GM21825 (cell line): ENCODE results near the gene TAPT1.
"Not testable (repeated sequence)": the region's sequence is repeated elsewhere in the genome, so short reads cannot be mapped to it uniquely, and the experiment has no call there.

Experiments
- ATAC-seq: cut with Tn5 transposase; IDR thresholded peaks from one replicate; pipeline ENCODE4 v1.9.1; 2021; ENCODE audit warnings: mild to moderate bottlenecking, moderate library complexity; ENCODE audit not compliant: unreplicated experiment

Gene TAPT1, protein sequence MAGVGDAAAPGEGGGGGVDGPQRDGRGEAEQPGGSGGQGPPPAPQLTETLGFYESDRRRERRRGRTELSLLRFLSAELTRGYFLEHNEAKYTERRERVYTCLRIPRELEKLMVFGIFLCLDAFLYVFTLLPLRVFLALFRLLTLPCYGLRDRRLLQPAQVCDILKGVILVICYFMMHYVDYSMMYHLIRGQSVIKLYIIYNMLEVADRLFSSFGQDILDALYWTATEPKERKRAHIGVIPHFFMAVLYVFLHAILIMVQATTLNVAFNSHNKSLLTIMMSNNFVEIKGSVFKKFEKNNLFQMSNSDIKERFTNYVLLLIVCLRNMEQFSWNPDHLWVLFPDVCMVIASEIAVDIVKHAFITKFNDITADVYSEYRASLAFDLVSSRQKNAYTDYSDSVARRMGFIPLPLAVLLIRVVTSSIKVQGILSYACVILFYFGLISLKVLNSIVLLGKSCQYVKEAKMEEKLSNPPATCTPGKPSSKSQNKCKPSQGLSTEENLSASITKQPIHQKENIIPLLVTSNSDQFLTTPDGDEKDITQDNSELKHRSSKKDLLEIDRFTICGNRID

DNA sequence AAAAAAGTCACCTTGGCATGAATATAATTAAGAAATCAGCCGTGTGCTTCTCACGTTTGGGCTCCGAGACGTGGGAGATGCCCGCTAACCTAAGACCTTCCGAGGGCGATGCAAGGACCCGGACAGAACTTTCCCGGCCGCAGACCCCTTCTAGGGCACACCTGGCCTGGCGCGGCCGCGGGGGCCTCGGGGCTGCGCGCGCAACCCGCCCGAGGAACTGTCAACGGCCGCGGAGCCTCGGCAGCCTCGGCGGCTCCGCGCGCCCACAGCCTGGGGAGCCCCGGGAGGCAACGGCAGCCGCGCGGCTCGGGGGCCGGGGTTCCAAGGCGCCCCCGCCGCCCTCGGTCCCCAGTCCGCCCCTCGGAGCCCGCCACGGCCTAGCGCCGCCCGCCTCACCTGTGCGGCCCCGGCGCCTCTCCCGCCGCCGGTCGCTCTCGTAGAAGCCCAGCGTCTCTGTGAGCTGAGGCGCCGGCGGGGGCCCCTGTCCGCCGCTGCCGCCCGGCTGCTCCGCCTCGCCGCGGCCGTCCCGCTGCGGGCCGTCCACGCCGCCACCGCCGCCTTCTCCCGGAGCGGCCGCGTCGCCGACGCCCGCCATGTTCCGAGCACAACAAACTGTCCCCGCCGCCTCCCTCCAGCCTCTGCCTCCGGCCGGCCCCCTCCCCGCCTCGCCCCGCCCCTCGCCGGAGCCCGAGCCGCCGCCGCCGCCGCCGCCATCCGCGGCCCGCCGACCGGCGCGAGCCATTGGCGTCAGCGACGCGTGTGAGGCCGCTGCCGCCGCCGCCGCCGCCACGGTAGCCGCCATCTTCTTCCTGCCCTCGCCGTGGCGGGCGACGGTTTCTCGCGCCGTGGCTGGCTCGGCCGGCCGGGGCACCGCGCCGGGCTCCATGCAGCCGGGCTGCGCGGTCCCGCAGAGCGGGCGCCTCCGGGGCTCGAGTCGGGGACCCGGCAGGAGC is at the start of gene TAPT1:
Gene TAPT1 (minus strand): TSS at position 609 of the 953 bp plus-strand sequence. CDS start 14 bp downstream, at position 595.
- peak; percentile 64 for ATAC-seq

DNA sequence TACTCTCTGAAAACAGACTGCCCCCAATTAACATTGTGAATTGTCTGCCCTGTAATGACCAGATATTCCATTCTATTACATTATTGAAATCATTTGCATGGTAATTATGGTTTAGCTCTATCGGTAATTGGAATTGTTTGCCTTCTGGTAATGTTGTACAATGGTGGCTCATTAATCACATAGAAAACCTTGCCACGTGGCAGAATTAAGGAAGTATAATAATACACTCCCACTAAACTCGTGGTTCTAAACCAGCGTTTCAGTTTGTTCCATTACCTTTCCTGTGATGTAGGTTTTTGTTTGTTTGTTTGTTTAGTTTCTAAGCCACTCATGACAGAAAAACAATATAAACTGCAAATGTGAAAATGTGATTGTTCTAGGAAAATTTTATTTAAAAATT is 45.1 kb upstream of the TAPT1 start:
- ATAC-seq = no peak

DNA sequence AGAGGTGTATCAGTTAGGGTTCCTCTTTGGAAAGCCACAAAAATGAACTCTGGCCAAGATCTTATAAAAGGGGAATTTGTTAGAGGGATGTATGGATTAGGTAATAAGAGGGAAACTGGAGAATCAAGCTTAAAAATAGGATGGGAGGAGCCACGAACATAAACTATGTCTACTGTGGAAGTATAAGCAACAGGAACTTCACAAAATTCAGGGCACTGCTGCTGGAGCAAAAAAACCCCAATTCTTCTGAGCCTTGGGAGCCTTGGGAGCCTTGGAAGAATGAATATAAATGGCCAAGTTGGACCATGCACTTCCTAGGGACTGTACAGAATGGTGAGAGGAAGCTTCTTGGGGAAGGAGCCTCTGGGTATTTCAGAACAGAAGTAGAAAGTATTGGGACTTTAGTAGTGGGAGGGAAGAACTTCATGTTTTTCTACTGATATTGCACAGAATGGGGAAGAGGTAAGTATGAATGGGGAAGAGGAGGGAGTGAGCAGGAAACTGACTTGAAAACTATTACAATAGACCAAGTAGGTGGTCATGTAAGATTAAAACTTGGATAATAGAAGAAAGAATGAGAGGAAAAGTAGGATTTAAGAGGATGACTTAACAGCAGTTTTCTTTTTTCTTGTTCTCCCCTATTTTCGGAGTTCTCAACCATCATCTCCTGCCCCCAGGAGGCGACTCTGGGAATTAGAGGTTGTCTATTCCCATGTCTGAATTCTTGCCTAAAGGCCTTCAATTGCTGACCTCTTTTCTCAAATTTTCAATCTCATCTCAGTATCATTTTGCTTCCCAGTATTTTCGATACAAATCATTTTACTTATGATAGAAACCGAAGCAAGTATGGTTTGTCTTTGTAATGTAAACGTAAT is 44.4 kb upstream of the TAPT1 start:
- ATAC-seq = no peak

DNA sequence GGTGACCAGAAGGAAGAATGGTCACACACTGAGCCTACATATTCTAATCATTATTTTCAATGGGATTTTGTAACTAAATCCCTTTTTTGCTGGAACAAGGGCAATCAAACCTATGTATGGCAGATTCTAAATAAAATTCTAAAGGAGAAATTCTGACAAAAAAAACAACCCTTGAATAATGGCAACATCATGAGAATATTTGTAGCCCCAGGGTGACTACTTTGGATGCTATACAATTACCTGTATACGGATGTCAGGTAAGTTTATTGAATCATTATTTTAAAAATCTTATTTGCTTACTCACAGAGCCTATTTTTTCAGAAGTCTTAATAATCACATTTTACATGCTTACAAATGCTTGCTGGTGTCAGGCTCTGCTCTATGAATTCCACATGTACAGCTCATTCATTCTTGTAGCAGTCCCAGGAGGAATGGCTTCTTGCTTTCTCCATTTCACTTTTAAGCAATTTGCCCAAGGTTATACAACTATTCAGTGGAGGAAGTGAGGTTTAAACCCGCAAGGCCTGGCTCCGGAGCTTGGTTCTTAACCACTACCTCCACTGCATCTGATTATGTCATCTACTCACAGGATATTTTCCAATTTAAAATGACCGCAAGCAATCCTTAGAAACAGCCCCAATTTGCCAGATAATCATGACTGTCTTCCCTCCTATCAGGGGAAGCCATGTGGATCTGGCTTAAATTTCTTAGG is 43.6 kb upstream of the TAPT1 start:
- ATAC-seq = not testable (repeated sequence)

DNA sequence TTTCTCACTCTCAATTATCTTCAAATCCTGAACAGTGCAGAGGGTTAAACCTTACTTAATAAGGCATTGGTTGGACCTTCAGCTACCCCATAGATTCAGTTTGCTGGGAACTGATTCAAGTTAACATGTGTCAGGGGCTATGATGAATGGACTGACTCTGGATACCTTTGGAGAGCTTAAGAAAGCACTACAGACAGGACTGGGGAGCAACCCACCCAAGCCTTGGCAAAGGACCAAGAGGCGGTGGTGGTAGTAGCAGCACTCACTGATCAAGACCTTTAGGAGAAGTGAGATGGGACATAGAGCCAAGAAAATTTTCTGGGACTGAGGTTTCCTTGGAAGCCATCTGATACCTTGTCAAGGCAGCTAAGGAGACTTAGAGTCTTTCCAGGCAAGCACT is 43.0 kb upstream of the TAPT1 start:
- no peak for ATAC-seq

DNA sequence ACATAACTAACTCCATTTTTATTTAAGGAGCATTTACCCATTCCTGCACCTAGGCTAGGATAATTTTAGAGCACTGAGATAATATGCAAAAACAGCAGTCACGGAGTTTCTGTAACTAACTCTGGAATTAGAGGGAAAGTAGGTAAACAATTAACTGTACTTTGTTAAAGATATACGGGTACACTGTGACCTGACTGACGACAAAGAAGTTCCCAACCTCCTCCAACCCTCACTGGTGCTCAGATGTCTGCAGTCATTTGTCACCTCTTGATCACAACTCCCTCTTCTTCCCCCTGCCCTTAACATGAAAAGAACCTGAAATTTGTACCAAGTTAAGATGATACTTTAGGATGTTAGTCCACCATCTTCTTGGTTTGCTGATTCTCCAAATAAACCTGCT is 42.0 kb upstream of the TAPT1 start:
- ATAC-seq = no peak

DNA sequence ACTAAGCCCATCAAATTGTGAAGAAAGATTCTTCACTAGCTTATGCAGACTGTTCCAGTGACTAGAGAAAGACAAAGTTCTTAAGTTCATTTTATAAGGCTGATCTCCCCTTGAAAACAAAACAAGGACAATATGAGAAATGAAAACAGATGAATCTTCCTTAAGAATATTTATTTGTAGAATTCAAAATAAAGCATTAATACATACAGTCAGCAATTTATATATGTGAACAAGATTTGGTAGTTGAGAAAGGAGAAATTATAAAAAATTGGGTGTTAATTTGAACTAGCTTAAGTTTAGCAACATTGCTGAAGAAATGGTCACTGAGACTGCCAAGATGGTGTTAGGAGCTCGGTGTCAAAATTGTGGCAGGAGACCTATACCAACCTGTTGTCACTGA is 41.4 kb upstream of the TAPT1 start:
- ATAC-seq = no peak

DNA sequence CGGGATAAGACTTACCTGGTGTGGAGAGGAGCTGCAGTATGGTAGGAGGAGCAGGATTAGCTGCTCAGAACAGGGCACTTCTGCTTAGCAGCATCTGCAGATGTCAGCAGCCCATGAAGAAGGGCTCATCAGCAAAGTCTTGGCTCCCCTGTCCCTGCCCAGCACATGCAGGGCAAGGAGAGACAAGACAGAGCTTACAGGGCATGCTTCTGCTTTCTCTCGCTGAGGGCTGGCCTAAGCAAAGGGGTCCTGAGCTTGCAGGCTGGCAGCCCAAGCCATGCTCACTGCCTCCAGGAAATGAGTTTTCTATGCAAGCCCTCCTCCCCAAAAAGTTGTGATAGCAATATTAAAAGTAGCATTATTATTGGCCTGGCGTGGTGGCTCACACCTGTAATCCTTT is 39.5 kb upstream of the TAPT1 start:
- ATAC-seq = no peak

DNA sequence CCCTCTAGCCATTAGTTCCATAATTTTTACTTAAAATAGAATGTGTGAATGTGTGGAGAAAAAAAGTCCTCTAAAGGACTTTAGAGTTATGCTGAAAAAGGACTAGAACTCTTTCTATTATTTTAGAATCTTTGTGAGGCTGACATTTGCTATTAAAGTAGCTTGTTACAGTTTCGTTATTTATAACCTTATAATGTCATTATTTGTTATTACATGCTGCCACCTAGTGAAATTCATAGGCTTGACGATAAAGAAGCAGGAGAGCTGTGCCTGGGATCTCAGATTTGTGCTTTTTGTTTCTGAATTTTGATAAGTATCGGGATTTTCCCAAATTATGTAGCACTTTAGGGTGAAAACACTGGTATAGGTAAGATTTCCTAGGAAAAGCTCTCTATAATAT is 38.5 kb upstream of the TAPT1 start:
- peak; percentile 74 for ATAC-seq

DNA sequence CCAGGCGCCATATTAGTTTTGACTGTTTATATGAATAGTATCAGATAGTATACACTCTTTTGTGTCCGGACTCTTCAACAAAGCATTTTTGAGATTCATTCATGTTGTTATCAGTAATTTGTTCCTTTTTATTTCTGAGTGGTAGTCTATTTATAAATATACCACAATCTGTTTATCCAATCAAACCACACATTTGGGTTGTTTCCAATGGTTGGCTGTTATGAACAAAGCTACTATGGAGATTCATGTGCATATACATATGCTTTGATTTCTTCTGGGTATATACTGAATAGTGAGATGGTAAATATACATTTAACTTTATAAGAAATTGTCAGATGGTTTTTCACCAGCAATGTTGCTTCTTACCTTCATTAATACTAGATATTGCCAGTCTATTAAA is 36.8 kb upstream of the TAPT1 start:
- ATAC-seq = no peak

DNA sequence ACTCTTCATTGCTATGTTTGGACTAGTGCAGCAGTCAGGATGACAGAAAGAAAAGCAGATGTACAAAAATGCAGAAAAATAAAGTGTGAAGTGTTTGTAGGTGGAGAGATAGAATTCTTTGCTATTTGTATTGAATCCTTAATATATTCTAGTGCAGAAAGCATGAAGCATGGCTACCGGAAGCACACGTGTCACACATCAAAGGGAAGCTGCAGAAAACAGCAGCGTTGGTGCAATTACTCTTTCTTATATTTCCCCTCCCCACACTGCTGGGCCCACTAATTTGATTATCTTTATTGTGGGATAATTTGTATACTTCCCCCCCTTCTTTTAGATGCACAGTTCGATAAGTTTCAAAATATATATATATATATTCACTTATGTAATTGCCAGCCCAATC is 35.9 kb upstream of the TAPT1 start:
- ATAC-seq = no peak

DNA sequence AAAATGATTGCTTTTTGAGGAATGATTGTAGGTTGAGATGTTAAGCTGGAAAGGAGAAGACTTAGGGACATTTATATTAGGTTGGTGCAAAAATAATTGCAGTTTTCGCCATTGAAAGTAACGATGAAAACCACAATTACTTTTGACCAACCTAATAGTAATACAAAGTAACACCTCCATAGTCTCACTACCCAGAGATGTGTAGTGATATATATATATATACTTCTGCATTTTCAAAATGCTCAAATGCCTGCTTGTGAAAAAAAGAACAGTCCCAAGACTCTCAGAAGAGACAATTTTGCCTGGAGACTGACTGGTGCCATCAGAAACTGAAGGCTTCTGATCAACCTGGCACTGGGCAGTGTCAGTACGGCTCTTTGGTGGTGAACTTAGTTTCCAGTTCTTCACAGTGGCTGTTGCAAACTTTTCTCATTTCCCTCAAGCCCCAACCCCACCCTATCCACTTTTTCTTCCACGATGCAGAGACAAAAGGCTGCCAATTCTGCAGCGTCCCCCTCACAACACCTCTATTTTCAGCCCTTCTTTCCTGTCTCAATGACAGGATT is 35.1 kb upstream of the TAPT1 start:
- ATAC-seq = no peak

DNA sequence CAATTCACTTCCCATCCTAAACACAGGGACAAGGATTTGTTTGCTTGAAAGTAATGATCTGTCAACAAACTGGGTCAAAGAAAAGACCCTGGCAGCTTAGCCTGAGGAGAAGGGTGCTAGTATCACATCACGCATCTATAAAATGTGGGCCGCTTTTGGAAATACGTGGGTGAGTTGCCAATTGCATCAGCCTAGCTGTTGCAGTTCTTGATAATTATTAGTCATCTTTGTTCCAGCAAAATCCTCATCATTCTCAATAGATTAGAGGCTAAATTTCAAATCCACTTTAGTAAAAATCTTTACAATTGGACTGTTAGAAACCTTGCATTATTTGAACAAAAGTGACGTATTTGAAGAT is 33.6 kb upstream of the TAPT1 start:
- ATAC-seq = no peak

DNA sequence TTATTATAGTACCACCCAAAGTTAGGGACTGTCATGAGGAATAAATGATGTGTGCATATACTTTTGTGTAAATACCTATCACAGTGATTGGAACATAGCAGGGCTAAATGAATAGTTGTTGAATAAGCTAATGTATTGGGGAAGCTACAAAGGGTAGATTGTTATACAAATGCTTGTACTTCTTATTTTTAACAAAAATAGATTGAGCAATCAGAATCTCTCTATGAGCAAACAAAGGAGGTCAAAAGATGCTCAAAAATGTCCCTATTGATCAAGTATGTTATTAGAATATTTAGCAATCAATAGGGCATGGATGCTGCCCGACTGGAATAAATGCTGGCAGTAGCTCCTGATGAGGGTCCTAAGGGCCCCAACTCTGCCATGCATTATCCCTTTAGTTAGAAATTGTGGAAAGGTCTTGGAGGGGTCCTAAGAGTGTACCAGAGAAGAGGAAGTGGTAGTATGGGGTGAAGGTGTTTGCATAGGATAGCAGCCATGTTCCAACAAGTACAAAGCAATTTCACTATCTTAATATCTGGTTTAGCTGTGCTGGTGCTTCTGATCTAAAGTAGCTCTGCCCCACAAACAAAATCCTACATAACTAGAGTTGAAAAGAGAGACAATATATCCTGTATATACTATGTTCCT is 33.1 kb upstream of the TAPT1 start:
- no peak for ATAC-seq

DNA sequence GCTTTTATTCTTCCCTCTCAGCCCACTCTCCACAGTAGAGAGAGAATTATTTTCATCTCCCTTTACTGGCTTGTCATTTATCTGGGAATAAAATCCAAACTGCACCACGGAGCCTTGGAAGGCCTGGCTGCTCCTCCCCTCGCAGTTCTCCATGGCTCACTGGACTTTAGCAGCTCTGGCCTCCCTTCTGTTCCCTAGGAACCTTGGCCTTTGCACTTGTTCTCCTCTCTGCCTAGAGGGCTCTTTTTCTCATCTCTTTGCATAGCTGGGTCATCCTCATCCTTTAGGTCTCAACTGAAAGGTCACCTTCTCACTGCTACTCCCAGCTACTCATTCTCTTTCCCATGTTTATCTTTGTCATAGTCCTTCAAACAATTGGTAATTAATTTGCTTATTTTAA is 31.3 kb upstream of the TAPT1 start:
- no peak for ATAC-seq

DNA sequence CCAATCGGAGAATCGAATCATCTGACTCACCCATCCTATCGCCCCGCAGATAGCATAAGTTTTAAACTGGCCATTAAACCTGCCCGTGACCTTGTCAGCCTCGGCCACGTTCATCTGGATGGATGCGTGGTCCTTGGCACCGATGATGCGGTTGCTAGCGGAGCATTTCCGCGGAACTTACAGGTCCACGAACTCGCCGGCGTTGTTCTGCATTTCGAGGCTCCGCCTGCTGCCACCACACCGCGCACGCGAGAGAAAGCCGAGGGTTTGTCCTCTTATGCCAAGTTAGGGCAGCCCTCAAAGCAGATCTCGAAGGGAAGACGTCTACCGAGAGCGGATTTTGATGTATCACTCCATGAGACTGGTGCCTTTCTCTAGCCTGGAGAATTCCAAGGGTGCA is 30.1 kb upstream of the TAPT1 start:
- ATAC-seq = no peak

DNA sequence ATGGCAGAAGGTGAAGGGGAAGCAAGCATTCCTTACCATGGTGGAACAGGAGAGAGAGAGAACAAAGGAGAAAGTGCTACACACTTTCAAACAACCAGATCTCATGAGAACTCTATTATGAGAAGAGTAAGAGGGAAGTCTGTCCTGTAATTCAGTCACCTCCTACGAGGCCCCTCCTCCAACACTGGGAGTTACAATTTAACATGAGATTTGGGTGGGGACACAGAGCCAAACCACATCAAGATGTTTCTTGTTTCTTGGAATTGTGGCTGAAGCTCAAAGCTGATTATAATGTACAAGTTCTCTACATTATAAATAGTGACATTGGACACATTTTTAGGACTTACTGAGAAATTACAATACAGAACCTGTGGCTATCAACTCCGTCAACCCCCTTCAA is 29.5 kb upstream of the TAPT1 start:
- no peak for ATAC-seq

DNA sequence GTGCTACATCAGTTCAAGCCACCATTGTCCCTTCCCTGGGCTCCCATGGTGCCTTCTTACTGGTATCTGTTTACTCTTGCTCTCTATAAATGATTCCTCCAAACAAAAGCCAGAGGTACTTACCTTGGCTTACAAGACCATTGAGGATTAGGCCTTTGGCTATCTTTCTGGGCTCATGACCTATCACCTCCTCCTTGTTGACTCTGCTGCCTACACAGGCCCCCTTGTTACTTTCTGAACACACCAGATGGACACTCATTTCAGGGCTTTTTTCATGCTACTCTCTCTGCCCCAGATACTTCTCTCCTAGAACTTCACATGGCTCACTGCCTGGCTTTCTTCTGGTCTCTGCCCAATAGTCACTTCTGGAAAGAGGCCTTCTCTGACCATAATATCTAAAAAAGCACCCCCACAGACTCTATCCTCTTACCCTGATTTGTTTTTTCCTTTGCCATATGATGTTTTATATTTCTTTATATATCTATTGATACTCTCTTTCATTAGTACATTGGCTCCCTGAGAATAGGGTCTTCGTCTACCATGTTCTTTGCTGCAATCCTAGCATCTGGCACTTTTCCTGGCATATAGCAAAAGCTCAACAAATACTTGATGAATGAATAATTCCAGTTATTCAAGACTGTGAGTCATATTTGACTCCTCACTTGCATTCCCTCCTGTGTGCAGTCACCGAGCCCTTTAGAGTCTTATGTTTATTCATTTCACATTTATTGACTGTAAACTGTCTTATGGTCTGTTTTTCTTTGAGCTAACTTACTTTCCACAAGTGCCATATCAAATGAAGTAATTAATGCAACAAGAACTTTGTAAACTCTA is 27.1 kb upstream of the TAPT1 start:
- no peak for ATAC-seq
